Measurements from ENCODE around the gene PRMT7. TPM values are rescaled to one million over a fixed set of nuclear protein-coding genes. Genes with fewer than 3 reads are reported as not detected.

Gene PRMT7
- total RNA-seq, 2 donors from 2014 or later: 24.5 to 35.7 TPM

DNA sequence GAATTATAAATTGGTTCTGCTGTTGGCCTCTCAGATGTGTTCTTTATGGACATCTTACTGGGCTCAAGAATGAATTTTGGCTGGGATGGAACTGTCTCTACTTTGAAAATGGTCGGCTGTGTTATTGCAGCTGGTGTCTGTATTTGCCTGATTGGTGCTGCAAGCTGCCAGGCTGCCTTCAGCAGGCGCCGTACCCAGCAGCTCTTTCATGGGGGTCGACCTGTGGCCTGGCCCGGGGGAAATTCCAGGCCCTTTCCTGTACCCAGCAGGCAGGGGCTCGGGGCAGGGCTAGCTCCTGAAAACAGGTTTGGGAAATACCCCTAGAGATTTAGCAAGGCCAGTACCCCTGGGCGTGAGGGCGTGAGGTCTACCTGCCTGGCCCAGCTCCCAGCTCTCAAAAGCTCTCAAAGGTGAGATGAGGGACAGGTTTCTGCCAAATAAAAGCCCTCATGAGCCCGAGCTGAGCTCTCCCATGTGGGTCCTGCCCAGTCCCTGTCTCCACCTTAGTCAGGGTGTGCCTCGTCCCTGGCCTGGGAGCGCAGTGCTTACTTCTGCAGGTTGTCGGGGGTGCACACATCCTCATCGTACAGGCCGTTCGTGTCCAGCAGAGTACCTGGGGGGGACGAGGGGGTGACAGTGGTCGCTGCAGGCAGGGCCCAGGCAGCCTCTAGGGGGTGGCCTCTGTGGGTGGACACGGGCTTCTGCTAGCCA lies 52.3 kb downstream of the PRMT7 start:
- TF ChIP-seq, protein P1, sequence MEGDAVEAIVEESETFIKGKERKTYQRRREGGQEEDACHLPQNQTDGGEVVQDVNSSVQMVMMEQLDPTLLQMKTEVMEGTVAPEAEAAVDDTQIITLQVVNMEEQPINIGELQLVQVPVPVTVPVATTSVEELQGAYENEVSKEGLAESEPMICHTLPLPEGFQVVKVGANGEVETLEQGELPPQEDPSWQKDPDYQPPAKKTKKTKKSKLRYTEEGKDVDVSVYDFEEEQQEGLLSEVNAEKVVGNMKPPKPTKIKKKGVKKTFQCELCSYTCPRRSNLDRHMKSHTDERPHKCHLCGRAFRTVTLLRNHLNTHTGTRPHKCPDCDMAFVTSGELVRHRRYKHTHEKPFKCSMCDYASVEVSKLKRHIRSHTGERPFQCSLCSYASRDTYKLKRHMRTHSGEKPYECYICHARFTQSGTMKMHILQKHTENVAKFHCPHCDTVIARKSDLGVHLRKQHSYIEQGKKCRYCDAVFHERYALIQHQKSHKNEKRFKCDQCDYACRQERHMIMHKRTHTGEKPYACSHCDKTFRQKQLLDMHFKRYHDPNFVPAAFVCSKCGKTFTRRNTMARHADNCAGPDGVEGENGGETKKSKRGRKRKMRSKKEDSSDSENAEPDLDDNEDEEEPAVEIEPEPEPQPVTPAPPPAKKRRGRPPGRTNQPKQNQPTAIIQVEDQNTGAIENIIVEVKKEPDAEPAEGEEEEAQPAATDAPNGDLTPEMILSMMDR (IDR thresholded peaks at IDR 0.05): no peak
- DNase-seq (ENCODE audit: low spot score): no peak
- Histone ChIP-seq H3K27ac (no peak overlapping the region), H3K4me3 (no peak overlapping the region), H3K4me1 (no peaks in the 10 kb centered on the region), H3K36me3 (peaks cover 4% of the 10 kb centered on the region), H3K9me3 (no peaks in the 10 kb centered on the region), H3K27me3 (no peaks in the 10 kb centered on the region)

GRCh38 chr16:68363658-68364521 lies 53.1 kb downstream of the PRMT7 start:
- no peaks in the 10 kb centered on the region for H3K4me1 ChIP-seq
- TF ChIP-seq, protein P1 (IDR thresholded peaks at IDR 0.05): no peak

DNA sequence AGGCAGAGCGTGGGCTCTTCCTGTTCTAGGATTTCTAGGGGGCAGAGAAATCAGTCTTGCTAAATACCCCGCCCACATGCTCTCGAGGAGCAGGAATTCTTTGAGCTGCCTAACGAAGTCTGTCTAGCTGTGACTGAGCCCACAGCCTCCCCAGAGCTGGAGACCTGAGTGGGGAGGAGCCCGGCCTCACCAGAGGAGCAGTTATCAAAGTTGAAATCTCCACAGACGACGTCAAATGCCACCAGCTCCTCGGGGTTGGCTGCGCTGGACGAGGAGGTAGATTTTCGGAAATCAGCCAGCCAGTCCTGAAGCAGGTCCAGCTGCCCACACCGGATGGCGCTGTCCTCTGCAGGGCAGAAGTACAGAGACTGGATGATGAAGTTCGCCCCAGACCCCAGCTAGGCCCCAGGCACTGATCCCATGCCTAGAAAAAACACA lies 53.8 kb downstream of the PRMT7 start:
- TF ChIP-seq, protein P1 (IDR thresholded peaks at IDR 0.05): no peak
- H3K4me3 ChIP-seq: no peak overlapping the region
- no peak for DNase-seq (ENCODE audit: low spot score)
- H3K36me3 ChIP-seq: no peaks in the 10 kb centered on the region
- H3K9me3 ChIP-seq: no peaks in the 10 kb centered on the region
- H3K27ac ChIP-seq: no peak overlapping the region
- no peaks in the 10 kb centered on the region for H3K27me3 ChIP-seq
- H3K4me1 ChIP-seq: no peaks in the 10 kb centered on the region

More at GRCh38 chr16:68363658-68364521, 53.1 kb downstream of the PRMT7 start:
- Histone ChIP-seq H3K36me3 (peaks cover 3% of the 10 kb centered on the region), H3K27ac (no peak overlapping the region), H3K9me3 (no peaks in the 10 kb centered on the region), H3K4me3 (no peak overlapping the region), H3K27me3 (no peaks in the 10 kb centered on the region)
- DNase-seq (ENCODE audit: low spot score): no peak

- Histone ChIP-seq H3K4me1 (no peaks in the 10 kb centered on the region), H3K9me3 (no peaks in the 10 kb centered on the region), H3K27me3 (no peaks in the 10 kb centered on the region), H3K36me3 (no peaks in the 10 kb centered on the region), H3K27ac (no peak overlapping the region), H3K4me3 (no peak overlapping the region)
- TF ChIP-seq, protein P1 (IDR thresholded peaks at IDR 0.05): no peak
- no peak for DNase-seq (ENCODE audit: low spot score)
Measured at GRCh38 chr16:68365167-68365817, 54.5 kb downstream of the PRMT7 start.

DNA sequence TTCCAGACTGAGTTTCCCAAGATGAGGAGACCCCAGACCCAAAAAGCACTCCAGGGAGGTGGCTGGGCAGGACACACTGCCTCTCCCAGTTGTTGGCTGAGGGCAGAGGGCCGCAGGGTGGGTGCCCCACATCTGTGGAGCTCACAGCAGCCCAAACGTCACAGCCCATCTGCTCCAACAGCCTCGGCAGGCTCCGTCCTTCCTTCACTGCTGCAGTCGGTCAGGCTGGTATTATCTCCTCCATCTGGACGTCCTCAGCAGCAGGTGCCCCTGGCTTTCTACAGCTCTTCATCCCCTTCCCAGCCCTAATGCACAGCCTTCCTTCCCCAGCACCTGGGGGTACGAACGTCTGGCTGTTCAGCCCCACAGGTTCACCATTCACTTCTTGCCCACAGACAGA lies 55.2 kb downstream of the PRMT7 start:
- no peak overlapping the region for H3K27ac ChIP-seq
- no peaks in the 10 kb centered on the region for H3K36me3 ChIP-seq
- DNase-seq (ENCODE audit: low spot score): no peak
- H3K4me1 ChIP-seq: no peaks in the 10 kb centered on the region
- H3K27me3 ChIP-seq: no peaks in the 10 kb centered on the region
- no peaks in the 10 kb centered on the region for H3K9me3 ChIP-seq
- no peak overlapping the region for H3K4me3 ChIP-seq
- TF ChIP-seq, protein P1 (IDR thresholded peaks at IDR 0.05): no peak
